Adrenal gland (tissue), 5 donors: Measurements from ENCODE around the gene ZNF236.

Experiments used
- CTCF ChIP-seq, 6 experiments: fragments of 450-650 bp in 4 of 6; fragments of 200-600 bp in 2 of 6; sonication (generic) in 1 of 6; IDR thresholded peaks; 1 replicate in 5 of 6; 2 replicates in 1 of 6; pipeline versions ENCODE4 v1.5.1 to v1.8.0; 2016 to 2021; ENCODE audit warnings: antibody characterized with exemption in 6 of 6, mild to moderate bottlenecking in 2 of 6, moderate library complexity in 1 of 6
- POLR2A ChIP-seq, 2 donors: fragments of 450-650 bp; IDR thresholded peaks; one replicate each; pipeline ENCODE4 v1.6.1; 2017; ENCODE audit warnings: antibody characterized with exemption in 2 of 2, mild to moderate bottlenecking in 2 of 2, moderate library complexity in 1 of 2
- donor health status: DM: no; HTN: no; CAD: no.

- TF ChIP-seq CTCF (IDR thresholded peaks at IDR 0.05) = no peak
- TF ChIP-seq POLR2A (IDR thresholded peaks at IDR 0.05) = no peak
Observed at GRCh38 chr18:76783786-76784484, 38.4 kb upstream of the ZNF236 start.
